EH (cell line): Measurements from ENCODE around the gene STK11.

ENCODE experiments used
- DNase-seq: peaks from one replicate; pipeline ENCODE4 v3.0.0-alpha.2; 2015; ENCODE audit warnings: low read depth

STK11 gene

DNA sequence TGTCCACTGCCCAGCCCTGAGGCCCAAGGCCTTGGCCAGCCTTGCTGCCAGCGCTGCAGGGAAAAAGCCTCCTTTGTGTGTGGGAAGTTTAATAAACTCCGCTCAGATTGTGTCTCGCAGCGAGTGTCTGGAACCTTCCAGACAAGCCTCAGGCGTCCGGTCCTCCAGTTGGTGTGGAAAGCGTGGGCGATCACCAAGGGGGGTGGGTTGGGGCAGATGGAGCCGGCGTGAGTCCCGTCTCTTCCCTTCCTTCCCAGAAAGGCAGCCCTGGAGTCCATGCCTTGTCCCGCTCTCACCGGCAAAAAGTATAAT is 4.6 kb downstream of the STK11 start:
- no peak for DNase-seq

DNA sequence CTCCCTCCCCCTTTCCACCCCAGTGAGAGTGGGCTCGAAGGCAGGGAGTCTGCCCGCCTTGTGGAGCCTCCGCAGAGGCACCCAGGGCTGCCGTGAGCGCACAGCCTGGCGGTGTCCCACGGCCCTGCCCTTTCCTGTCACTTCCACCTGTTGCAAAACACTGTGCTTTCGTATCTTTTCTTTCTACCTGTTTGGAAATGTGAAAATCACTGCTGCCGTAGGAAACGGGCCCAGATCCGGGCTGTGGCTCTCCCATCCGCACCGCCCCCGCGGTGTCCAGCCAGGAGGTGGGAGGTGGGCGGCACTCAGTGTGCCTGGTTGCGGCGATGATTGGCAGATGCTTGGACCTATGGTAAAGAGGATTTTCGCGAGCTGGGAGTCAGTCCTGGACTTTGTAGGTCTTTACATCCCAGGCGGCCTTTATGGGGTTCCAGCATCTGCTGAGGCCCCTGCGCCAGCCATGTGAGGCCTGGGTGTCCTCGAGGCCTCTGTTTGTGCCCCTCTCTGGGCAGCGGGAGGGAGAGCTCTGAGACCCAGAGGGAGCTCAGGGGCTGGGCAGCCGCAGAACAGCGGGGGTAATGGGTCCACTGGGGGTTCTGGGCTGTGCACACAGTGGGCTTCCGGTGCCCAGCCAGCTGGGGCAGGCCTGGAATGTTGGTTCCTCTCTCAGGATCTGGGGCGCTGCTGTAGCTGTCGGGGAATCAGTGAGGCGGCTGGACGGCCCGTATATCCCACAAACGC is 6.1 kb downstream of the STK11 start:
- DNase-seq, result no peak

DNA sequence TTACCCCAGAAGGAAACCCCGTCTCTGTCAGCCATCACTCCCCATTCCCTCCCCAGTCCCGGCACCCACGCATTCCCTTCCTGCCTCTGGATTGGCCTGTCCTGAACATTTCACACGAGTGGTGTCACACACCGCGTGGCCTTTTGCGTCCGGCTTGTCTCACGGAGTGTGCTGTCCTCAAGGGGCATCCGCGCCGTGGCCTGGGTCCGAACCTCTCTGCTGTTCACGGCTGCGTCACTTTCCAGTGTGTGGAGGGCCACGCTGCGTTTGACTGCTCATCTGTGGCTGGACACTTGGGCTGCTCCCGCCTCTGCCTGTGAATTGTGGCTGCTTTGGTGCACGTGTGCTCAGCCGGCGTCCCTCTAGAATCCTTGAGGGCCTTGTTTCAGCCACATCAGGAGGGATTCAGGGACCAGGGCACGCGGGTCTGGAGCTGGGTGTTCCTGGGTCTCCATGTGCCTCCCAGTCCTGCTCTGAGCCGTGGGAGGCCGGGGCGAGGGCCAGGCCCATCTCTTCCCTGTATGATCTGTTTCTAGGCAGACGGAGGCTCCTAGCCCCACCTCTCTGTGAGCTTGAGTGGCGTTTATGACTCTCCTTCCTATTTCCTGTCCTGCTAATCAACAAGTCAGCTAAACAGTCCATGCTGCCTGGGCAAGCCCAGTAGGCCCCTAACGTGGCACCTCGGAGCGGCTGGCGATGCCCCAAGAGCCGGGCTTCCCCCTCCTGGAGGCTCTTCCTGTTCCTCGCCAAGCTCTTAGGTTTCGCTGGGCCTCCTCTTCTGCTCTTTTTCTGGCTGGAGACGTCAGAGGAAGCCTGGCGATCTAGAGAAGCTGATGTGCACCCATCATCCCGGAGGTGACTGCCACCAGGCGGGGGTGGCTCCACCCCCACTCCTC is 8.1 kb downstream of the STK11 start:
- peak; percentile 90 for DNase-seq

- no peak for DNase-seq
These were observed 8.8 kb downstream of the STK11 start for GRCh38 chr19:1214299-1214861.

GRCh38 chr19:1214862-1215731 is 9.5 kb downstream of the STK11 start:
- peak; percentile 72 for DNase-seq

DNA sequence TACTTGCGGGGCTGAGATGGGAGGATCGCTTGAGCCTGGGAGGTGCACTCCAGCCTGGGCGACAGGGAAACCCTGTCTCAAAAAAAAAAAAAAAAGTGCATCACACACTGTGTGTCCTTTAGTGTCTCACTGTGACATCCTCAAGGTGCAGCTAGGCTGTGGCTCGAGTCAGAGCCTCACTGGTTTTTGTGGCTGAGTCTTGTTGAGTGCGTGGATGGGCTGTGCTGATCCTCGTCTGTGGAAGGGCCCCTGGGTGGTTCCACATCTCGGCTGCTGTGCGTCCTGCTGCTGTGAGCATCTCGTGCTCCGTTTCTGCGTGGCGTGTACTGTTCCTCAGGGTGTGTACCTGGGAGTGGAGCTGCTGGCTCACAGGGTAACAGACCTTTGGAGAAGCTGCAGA is 11.2 kb downstream of the STK11 start:
- no peak for DNase-seq

GRCh38 chr19:1217366-1217765 is 11.8 kb downstream of the STK11 start:
- DNase-seq, result no peak

GRCh38 chr19:1218751-1219567 is 13.4 kb downstream of the STK11 start:
- no peak for DNase-seq

- no peak for DNase-seq
These were observed 14.4 kb downstream of the STK11 start for GRCh38 chr19:1219786-1220476.

DNA sequence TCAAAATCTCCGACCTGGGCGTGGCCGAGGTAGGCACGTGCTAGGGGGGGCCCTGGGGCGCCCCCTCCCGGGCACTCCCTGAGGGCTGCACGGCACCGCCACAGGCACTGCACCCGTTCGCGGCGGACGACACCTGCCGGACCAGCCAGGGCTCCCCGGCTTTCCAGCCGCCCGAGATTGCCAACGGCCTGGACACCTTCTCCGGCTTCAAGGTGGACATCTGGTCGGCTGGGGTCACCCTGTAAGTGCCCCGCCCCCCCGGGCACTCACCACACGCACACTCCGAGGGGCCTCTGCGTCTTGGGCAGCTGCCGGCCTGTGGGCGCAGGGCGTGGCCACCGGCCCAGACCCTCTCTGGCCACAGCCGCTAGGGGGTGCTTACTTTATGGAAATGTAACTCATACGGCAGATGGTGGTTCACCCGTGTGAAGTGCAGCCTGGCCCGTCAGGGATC is 14.9 kb downstream of the STK11 start:
- no peak for DNase-seq

DNA sequence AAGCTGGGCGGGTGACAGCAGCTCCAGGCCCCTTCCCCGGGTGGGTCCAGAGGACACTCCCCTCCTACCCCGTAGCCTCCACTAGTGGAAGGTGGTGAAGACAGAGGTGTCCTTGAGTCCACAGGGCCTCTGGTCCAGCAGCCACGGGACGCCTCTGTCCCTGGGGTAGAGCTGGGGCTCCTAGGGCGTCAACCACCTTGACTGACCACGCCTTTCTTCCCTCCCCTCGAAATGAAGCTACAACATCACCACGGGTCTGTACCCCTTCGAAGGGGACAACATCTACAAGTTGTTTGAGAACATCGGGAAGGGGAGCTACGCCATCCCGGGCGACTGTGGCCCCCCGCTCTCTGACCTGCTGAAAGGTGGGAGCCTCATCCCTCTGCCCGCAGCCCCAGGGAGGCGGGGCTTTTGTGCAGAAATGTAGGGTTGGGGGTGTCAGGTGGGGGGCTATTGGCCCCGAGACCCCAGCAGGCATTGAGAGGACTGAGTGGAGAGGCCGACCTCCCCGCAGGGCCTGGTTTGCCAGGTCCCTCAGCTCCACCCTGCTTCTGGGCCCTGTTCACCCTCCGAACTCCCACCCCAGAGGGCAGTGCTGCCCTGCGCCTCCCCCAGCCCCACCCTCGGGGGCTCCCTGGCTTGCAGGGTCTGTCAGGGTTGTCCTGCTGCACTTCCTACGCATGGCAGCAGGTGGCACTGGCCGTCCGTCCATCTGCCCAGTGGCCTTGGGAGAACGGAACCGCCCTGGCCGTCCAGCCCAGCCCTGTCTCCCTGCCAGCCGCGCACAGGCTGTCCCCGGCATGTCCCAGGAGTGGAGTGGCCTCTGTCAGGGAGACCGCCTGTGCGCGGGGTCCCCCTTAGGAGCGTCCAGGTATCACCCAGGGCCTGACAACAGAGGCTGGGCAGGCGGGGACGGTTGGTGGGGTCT is 15.7 kb downstream of the STK11 start:
- peak; percentile 66 for DNase-seq

DNA sequence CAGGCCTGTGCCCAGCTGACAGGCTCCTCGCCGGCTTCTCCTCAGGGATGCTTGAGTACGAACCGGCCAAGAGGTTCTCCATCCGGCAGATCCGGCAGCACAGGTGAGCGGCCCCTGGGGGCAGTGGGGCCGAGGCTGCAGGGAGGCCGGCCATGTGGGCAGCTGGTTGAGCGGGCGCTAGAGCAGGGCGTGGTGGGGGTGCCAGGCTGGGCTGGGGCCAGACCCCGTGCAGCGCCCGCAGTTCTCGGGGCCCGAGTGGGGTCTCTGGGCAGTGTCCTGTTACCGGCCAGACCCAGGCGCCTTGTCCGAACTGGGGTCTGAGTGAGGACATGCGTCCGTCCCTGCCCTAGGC is 16.3 kb downstream of the STK11 start:
- no peak for DNase-seq

DNA sequence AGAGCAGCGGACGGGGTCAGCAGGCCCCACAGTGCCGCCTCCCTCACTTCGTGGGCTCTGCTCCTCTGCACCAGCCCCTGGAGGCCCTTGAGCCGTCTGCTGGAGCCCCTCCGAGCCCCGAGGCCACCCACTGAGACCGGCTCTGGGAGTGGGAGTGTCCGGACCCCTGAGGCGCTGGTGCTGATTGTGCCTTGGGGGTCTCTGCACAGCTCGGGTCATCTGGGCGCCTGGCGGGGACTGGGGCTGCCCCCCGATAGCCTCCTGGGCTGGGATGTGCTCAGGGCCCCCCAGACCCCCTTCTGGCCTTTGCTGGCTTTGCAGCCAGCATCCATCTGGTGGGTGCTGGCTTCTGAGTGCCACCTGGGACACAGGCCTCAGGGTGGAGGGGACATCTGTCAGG is 16.8 kb downstream of the STK11 start:
- DNase-seq, result no peak

DNA sequence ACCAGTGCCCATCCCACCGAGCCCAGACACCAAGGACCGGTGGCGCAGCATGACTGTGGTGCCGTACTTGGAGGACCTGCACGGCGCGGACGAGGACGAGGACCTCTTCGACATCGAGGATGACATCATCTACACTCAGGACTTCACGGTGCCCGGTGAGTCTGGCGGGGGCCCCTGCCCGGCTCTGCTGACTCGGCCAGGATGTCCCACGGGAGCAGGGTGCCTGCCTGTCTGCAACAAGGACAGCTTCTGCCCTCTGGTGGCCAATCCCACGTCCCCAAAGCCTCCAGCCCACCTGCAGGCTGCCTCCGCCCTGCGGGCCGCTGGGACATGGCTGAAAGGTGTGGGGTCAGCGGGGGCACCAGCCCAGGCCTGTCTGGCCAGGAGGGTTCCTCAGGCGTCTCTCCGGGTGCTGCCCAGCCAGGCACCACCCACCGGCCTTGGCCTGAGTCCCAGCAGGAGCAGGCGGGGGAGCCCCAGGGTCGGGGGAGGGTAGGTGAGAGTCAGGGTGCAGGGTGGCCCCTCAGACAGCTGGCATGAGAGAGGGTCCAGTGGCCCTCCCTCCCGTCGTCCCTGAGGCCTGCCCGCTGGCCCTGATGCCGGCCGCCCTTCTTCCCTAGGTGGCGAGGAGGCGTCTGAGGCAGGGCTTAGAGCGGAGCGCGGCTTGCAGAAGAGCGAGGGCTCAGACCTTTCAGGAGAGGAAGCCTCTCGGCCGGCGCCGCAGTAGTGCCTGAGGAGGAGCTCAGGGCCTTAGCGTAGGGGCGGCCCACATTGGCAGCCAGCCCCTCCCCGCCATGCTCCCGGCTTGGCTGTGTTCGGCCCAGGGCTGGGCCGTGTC is 17.7 kb downstream of the STK11 start:
- peak; percentile 53 for DNase-seq

GRCh38 chr19:1224047-1224825 is 18.7 kb downstream of the STK11 start:
- no peak for DNase-seq

DNA sequence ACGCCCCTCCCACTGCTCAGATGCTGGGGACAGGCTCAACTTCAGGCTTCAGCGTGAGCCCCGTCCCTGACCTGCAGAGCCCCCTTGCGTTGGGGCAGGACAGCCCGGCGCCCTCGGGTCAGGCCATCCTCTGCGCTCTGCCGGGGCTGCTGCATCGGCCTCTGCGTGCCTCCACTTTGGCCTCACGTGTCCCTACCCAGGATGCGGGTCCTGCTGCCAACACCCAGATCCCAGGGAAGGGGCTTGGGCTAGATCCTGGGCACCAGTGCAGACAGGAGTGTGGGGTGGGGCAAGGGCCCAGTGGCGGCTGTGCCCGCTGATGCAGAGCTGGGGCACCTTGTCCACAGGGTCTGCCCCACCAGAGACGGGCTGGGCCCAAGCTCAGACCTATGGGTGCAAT is 19.3 kb downstream of the STK11 start:
- no peak for DNase-seq

DNA sequence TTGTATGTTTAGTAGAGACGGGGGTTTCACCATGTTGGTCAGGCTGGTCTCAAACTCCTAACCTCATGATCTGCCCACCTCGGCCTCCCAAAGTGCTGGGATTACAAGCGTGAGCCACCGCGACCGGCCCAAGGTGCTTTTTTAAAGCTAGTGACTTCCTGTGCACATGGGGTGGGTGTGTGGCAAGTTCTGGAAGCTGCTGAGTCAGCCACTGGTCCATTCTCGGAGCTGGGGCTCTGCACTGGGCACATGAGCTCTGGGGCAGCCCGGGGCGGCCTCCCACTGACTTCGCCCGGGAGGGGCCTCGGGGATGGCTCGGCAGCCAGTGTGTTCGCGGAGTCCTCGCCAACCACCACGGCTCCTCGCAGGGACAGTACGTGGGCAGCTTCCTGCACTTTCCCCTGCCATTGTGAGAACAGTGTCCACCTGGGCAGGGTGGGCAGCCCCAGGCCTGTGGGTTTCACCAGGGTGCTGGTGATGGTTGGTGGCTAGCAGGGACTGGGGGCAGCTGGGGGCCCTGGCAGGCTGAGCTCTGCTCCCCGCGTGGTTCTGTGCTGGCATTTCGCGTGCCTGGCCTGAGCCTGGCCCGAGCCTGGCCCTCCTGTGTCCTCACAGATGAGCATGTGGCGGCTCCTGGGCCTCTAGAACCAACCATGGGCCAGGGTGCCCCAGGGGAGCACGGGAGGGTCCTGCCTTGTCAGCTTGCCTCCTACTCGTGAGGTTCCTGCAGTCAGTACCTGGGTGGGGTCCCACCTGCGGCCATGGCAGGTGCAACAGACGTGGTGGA is 20.1 kb downstream of the STK11 start:
- no peak for DNase-seq
